Measurements from ENCODE around the gene GALNT4.

GALNT4 gene

GRCh38 chr12:89493670-89494302, 30.8 kb downstream of the GALNT4 start:
- no peak for DNase-seq (ENCODE audit: insufficient read length, low spot score)
- no peak for TF ChIP-seq POLR2A (IDR thresholded peaks at IDR 0.05; ENCODE audit: low read depth, low read length)
- no peak for FAIRE-seq

GRCh38 chr12:89492883-89493282, 31.7 kb downstream of the GALNT4 start:
- no peak for DNase-seq (ENCODE audit: insufficient read length, low spot score)
- FAIRE-seq = no peak

GRCh38 chr12:89490922-89491321, 33.7 kb downstream of the GALNT4 start:
- FAIRE-seq = no peak
- no peak for DNase-seq (ENCODE audit: insufficient read length, low spot score)
- TF ChIP-seq POLR2A (IDR thresholded peaks at IDR 0.05; ENCODE audit: low read depth, low read length) = no peak

More at GRCh38 chr12:89492883-89493282, 31.7 kb downstream of the GALNT4 start:
- no peak for TF ChIP-seq POLR2A (IDR thresholded peaks at IDR 0.05; ENCODE audit: low read depth, low read length)

GRCh38 chr12:89486264-89486663, 38.3 kb downstream of the GALNT4 start:
- FAIRE-seq (no peak), DNase-seq (ENCODE audit: insufficient read length, low spot score) (no peak)

GRCh38 chr12:89484470-89484869, 40.1 kb downstream of the GALNT4 start:
- no peak for TF ChIP-seq POLR2A (IDR thresholded peaks at IDR 0.05; ENCODE audit: low read depth, low read length)
- DNase-seq (ENCODE audit: insufficient read length, low spot score) (no peak), FAIRE-seq (no peak)

More at GRCh38 chr12:89486264-89486663, 38.3 kb downstream of the GALNT4 start:
- TF ChIP-seq POLR2A (IDR thresholded peaks at IDR 0.05; ENCODE audit: low read depth, low read length) = no peak

GRCh38 chr12:89481213-89481914, 43.2 kb downstream of the GALNT4 start:
- FAIRE-seq = no peak
- DNase-seq (ENCODE audit: insufficient read length, low spot score) = no peak
- TF ChIP-seq POLR2A (IDR thresholded peaks at IDR 0.05; ENCODE audit: low read depth, low read length) = no peak

GRCh38 chr12:89479982-89480381, 44.6 kb downstream of the GALNT4 start:
- DNase-seq (ENCODE audit: insufficient read length, low spot score) (no peak), FAIRE-seq (no peak)
- no peak for TF ChIP-seq POLR2A (IDR thresholded peaks at IDR 0.05; ENCODE audit: low read depth, low read length)

- DNase-seq (ENCODE audit: insufficient read length, low spot score) = no peak
- no peak for FAIRE-seq
- TF ChIP-seq POLR2A (IDR thresholded peaks at IDR 0.05; ENCODE audit: low read depth, low read length) = no peak
Measured at GRCh38 chr12:89477633-89478279, 46.8 kb downstream of the GALNT4 start.

- TF ChIP-seq POLR2A (IDR thresholded peaks at IDR 0.05; ENCODE audit: low read depth, low read length) = no peak
- DNase-seq (ENCODE audit: insufficient read length, low spot score) (no peak), FAIRE-seq (no peak)
Measured at GRCh38 chr12:89476904-89477595, 47.5 kb downstream of the GALNT4 start.

GRCh38 chr12:89476232-89476631, 48.4 kb downstream of the GALNT4 start:
- FAIRE-seq (no peak), DNase-seq (ENCODE audit: insufficient read length, low spot score) (no peak)
- no peak for TF ChIP-seq POLR2A (IDR thresholded peaks at IDR 0.05; ENCODE audit: low read depth, low read length)

- no peak for TF ChIP-seq POLR2A (IDR thresholded peaks at IDR 0.05; ENCODE audit: low read depth, low read length)
- no peak for FAIRE-seq
- DNase-seq (ENCODE audit: insufficient read length, low spot score) = no peak
Measured at GRCh38 chr12:89475203-89475990, 49.2 kb downstream of the GALNT4 start.

GRCh38 chr12:89474615-89475014, 50.0 kb downstream of the GALNT4 start:
- DNase-seq (ENCODE audit: insufficient read length, low spot score) = no peak
- TF ChIP-seq POLR2A (IDR thresholded peaks at IDR 0.05; ENCODE audit: low read depth, low read length) = no peak
- peak; percentile 96 for FAIRE-seq

Data from H54 (cell line).